ENCODE measurements around the gene SH3RF3.

DNA sequence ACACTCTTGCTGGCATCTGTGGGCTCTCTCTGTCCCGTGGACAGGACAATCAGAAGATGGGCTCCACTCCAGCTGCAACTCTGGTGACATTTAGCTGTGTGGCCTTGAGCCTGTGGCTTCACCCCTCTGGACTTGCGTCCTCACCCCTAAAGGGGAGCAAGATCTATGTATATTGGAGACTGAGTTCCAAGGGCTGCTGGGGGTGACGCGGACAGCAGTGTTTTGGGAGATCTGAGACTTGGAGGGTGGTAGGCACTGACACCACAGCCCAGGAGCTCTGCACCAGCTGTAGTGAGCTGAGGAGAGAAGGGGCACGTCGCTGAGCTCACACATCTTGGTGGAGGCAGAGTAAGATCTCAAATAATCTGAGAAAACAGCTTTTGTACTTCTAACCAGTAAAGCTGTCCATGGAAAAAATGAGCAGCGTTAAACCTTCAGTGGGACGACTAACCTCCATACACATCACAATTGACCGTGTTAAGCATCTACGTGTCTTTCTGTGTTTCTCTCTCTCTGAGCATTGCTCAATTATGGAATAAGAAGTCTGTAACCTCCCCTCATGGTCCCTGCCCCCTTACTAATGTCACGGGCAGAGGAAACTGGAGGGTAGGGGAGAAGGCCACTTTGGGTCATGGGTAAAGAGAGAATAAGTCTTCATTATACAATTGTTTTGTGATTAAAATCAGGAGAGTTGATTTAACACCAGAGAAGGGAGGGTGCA is 85.8 kb downstream of the SH3RF3 start:
- TF ChIP-seq GATA3 (IDR thresholded peaks at IDR 0.05; ENCODE audit: low read depth, low read length) (no peak), GATA2 (IDR thresholded peaks at IDR 0.05; ENCODE audit: low read depth, low read length) (no peak)
